Neural progenitor cell (in vitro differentiated cells): Measurements from ENCODE around the gene ZDHHC19. TPM values are rescaled to one million over a fixed set of nuclear protein-coding genes. Genes with fewer than 3 reads are reported as not detected.

Experiments
- DNase-seq: peaks from one replicate; pipeline ENCODE4 v3.0.0-alpha.2; 2016; ENCODE audit warnings: low spot score
- H2AFZ ChIP-seq: fragments of 200-600 bp; sonication (generic); replicated peaks from 2 replicates; pipeline ENCODE4 v1.6.1; 2016; ENCODE audit warnings: antibody characterized with exemption
- H3F3A ChIP-seq: fragments of 200-600 bp; sonication (generic); 2 replicates; pipeline ENCODE4 v1.6.1; 2016; ENCODE audit warnings: antibody characterized with exemption, low read depth
- H3K27ac ChIP-seq: fragments of 200-600 bp; sonication (generic); 2 replicates; pipeline ENCODE4 v1.5.1; 2016; ENCODE audit warnings: mild to moderate bottlenecking
- H3K27me3 ChIP-seq: fragments of 200-600 bp; sonication (generic); 2 replicates; pipeline ENCODE4 v1.6.1; 2016; ENCODE audit warnings: mild to moderate bottlenecking, moderate library complexity
- H3K36me3 ChIP-seq: fragments of 200-600 bp; sonication (generic); 2 replicates; pipeline ENCODE4 v1.5.1; 2016
- H3K4me1 ChIP-seq: fragments of 200-600 bp; sonication (generic); 2 replicates; pipeline ENCODE4 v1.6.1; 2016; ENCODE audit warnings: mixed run types
- H3K4me2 ChIP-seq: fragments of 200-600 bp; sonication (generic); 2 replicates; pipeline ENCODE4 v1.6.1; 2016
- H3K4me3 ChIP-seq: fragments of 200-600 bp; sonication (generic); 2 replicates; pipeline ENCODE4 v1.5.1; 2016
- H3K79me2 ChIP-seq: fragments of 200-600 bp; sonication (generic); 2 replicates; pipeline ENCODE4 v1.6.1; 2016; ENCODE audit warnings: low read depth
- H3K9ac ChIP-seq: fragments of 200-600 bp; sonication (generic); 2 replicates; pipeline ENCODE4 v1.6.1; 2016
- H3K9me3 ChIP-seq: fragments of 200-600 bp; sonication (generic); 2 replicates; pipeline ENCODE4 v1.5.1; 2016; ENCODE audit warnings: low read depth
- H4K20me1 ChIP-seq: fragments of 200-600 bp; sonication (generic); 2 replicates; pipeline ENCODE4 v1.6.1; 2016; ENCODE audit warnings: low read depth
- H3K27ac Mint-ChIP-seq: 3 replicates; pipeline ENCODE4 v1.8.0; 2021; ENCODE audit warnings: mixed read lengths
- H3K27me3 Mint-ChIP-seq: 2 replicates; pipeline ENCODE4 v1.8.0; 2022; ENCODE audit warnings: low read depth, mild to moderate bottlenecking, inconsistent platforms, moderate library complexity, mixed read lengths; ENCODE audit not compliant: insufficient read depth
- H3K36me3 Mint-ChIP-seq: 3 replicates; pipeline ENCODE4 v1.8.0; 2021; ENCODE audit warnings: mixed read lengths
- H3K4me1 Mint-ChIP-seq: 3 replicates; pipeline ENCODE4 v1.8.0; 2021; ENCODE audit warnings: mixed read lengths
- H3K4me3 Mint-ChIP-seq: 3 replicates; pipeline ENCODE4 v1.8.0; 2021; ENCODE audit warnings: mild to moderate bottlenecking, moderate library complexity, mixed read lengths
- H3K9me3 Mint-ChIP-seq: 3 replicates; pipeline ENCODE4 v1.8.0; 2020; ENCODE audit warnings: mixed read lengths
- CTCF ChIP-seq: fragments of 200-600 bp; sonication (generic); IDR thresholded peaks from 2 replicates; pipeline ENCODE4 v1.5.1; 2017; ENCODE audit warnings: antibody characterized with exemption, mild to moderate bottlenecking
- EZH2 ChIP-seq: fragments of 200-600 bp; sonication (generic); IDR thresholded peaks from 2 replicates; pipeline ENCODE4 v1.6.1; 2017; ENCODE audit warnings: antibody characterized with exemption, mild to moderate bottlenecking, moderate library complexity
- EZH2phosphoT487 ChIP-seq: fragments of 200-600 bp; sonication (generic); IDR thresholded peaks from 2 replicates; pipeline ENCODE4 v1.6.1; 2017; ENCODE audit warnings: antibody characterized with exemption
- total RNA-seq: library from RNA; depleted of rRNA; stranded (reverse); fragments of >200 nt; gene quantifications from 2 replicates; pipeline ENCODE4 v1.2.3, GENCODE V29; 2015; ENCODE audit warnings: low replicate concordance

The ZDHHC19 gene
- total RNA-seq, 1 donor from 2014 or later = not detected

- H3K27ac ChIP-seq = no peak overlapping the region
- H3K27me3 Mint-ChIP-seq = peaks cover 4% of the 10 kb centered on the region
These were observed 18.0 kb downstream of the ZDHHC19 start for GRCh38 chr3:196193133-196193735.

GRCh38 chr3:196192524-196193051 lies 18.6 kb downstream of the ZDHHC19 start:
- Histone ChIP-seq H3K36me3 (no peaks in the 10 kb centered on the region), H4K20me1 (no peaks in the 10 kb centered on the region), H3K4me3 (no peak overlapping the region), H3K79me2 (no peaks in the 10 kb centered on the region), H3K9ac (no peak overlapping the region), H2AFZ (peak overlapping the region; percentile 79), H3K9me3 (no peaks in the 10 kb centered on the region), H3F3A (peaks cover 1% of the 10 kb centered on the region), H3K4me1 (peaks cover 6% of the 10 kb centered on the region), H3K4me2 (no peak overlapping the region), H3K27me3 (no peaks in the 10 kb centered on the region), H3K27ac (no peak overlapping the region)
- no peak overlapping the region for H3K4me3 Mint-ChIP-seq
- H3K36me3 Mint-ChIP-seq = no peaks in the 10 kb centered on the region
- DNase-seq = no peak
- no peak overlapping the region for H3K27ac Mint-ChIP-seq
- no peaks in the 10 kb centered on the region for H3K9me3 Mint-ChIP-seq
- peaks cover 4% of the 10 kb centered on the region for H3K27me3 Mint-ChIP-seq
- TF ChIP-seq CTCF (no peak), EZH2 (no peak), EZH2phosphoT487 (no peak)
- H3K4me1 Mint-ChIP-seq = peaks cover 14% of the 10 kb centered on the region

More at GRCh38 chr3:196193133-196193735, 18.0 kb downstream of the ZDHHC19 start:
- TF ChIP-seq EZH2phosphoT487 = no peak
- TF ChIP-seq EZH2 = no peak
- no peak for TF ChIP-seq CTCF
- Mint-ChIP-seq H3K9me3 (no peaks in the 10 kb centered on the region), H3K4me3 (no peak overlapping the region), H3K4me1 (peaks cover 12% of the 10 kb centered on the region), H3K27ac (peak overlapping the region; percentile 42), H3K36me3 (no peaks in the 10 kb centered on the region)
- Histone ChIP-seq H3K4me2 (no peak overlapping the region), H3K4me3 (no peak overlapping the region), H3F3A (no peaks in the 10 kb centered on the region), H3K27me3 (no peaks in the 10 kb centered on the region), H4K20me1 (no peaks in the 10 kb centered on the region), H3K4me1 (peaks cover 6% of the 10 kb centered on the region), H3K79me2 (no peaks in the 10 kb centered on the region), H3K9ac (no peak overlapping the region), H2AFZ (peak overlapping the region; percentile 79), H3K9me3 (no peaks in the 10 kb centered on the region), H3K36me3 (no peaks in the 10 kb centered on the region)
- DNase-seq = no peak

- H3K4me3 Mint-ChIP-seq = no peak overlapping the region
- no peak for DNase-seq
- no peaks in the 10 kb centered on the region for H3K27me3 ChIP-seq
- H3K36me3 Mint-ChIP-seq = no peaks in the 10 kb centered on the region
- no peaks in the 10 kb centered on the region for H3K36me3 ChIP-seq
- peaks cover 9% of the 10 kb centered on the region for H3K4me1 ChIP-seq
- no peak overlapping the region for H3K4me2 ChIP-seq
- peaks cover under 1% of the 10 kb centered on the region for H3K27me3 Mint-ChIP-seq
- H4K20me1 ChIP-seq = no peaks in the 10 kb centered on the region
- H3K27ac Mint-ChIP-seq = no peak overlapping the region
- no peaks in the 10 kb centered on the region for H3K9me3 ChIP-seq
- no peaks in the 10 kb centered on the region for H3K9me3 Mint-ChIP-seq
- no peaks in the 10 kb centered on the region for H3K79me2 ChIP-seq
- H3K4me1 Mint-ChIP-seq = peaks cover 17% of the 10 kb centered on the region
- H3K27ac ChIP-seq = no peak overlapping the region
- H2AFZ ChIP-seq = peak overlapping the region; percentile 79
- H3F3A ChIP-seq = peaks cover 6% of the 10 kb centered on the region
- no peak overlapping the region for H3K4me3 ChIP-seq
- no peak overlapping the region for H3K9ac ChIP-seq
- TF ChIP-seq EZH2phosphoT487 (no peak), CTCF (peak; percentile 34), EZH2 (no peak)
These were observed 19.1 kb downstream of the ZDHHC19 start for GRCh38 chr3:196192036-196192523.
